HepG2 (cell line): ENCODE results near the gene DEFB131B. TPM values are rescaled to one million over a fixed set of nuclear protein-coding genes. Genes with fewer than 3 reads are reported as not detected.

Experiments used
- ATF1 ChIP-seq: IDR thresholded peaks from 2 replicates; pipeline ENCODE4 v1.6.1; 2016; ENCODE audit warnings: mild to moderate bottlenecking, control low read depth
- DNMT3B ChIP-seq: conservative IDR thresholded peaks from 2 replicates; pipeline ENCODE4 v1.6.1; 2016; ENCODE audit warnings: missing biosample characterization, control low read depth
- EEA1 ChIP-seq: sonication (generic); formaldehyde crosslinking; IDR thresholded peaks from 2 replicates; pipeline ENCODE4 v1.5.1; 2020; ENCODE audit warnings: mild to moderate bottlenecking, missing genetic modification reagents, borderline replicate concordance
- HOMEZ ChIP-seq: IDR thresholded peaks from 2 replicates; pipeline ENCODE4 v1.6.1; 2016; ENCODE audit warnings: low read depth
- KLF6 ChIP-seq: IDR thresholded peaks from 2 replicates; pipeline ENCODE4 v1.8.0; 2016; ENCODE audit warnings: missing biosample characterization, missing genetic modification reagents
- MLXIP ChIP-seq: sonication (generic); formaldehyde crosslinking; IDR thresholded peaks from 2 replicates; pipeline ENCODE4 v1.9.0; 2021; ENCODE audit warnings: missing genetic modification reagents, borderline replicate concordance
- NFYC ChIP-seq: IDR thresholded peaks from 2 replicates; pipeline ENCODE4 v1.6.1; 2016; ENCODE audit warnings: missing genetic modification reagents, missing compliant biosample characterization
- POGZ ChIP-seq: sonication (generic); formaldehyde crosslinking; IDR thresholded peaks from 2 replicates; pipeline ENCODE4 v1.4.0; 2020; ENCODE audit warnings: mild to moderate bottlenecking, missing genetic modification reagents
- SOX5 ChIP-seq: IDR thresholded peaks from 2 replicates; pipeline ENCODE4 v1.6.1; 2016; ENCODE audit warnings: borderline replicate concordance
- TCF7 ChIP-seq: sonication (generic); IDR thresholded peaks from 2 replicates; pipeline ENCODE4 v1.6.1; 2016; ENCODE audit warnings: antibody characterized with exemption, low read depth
- ZNF138 ChIP-seq: sonication (generic); formaldehyde crosslinking; IDR thresholded peaks from 2 replicates; pipeline ENCODE4 v1.5.0; 2020; ENCODE audit warnings: mild to moderate bottlenecking, low read depth, missing genetic modification reagents
- ZNF354B ChIP-seq: sonication (generic); formaldehyde crosslinking; IDR thresholded peaks from 2 replicates; pipeline ENCODE4 v1.8.0; 2022; ENCODE audit warnings: mild to moderate bottlenecking, missing genetic modification reagents
- ZNF558 ChIP-seq: sonication (generic); formaldehyde crosslinking; IDR thresholded peaks from 2 replicates; pipeline ENCODE4 v1.9.0; 2022; ENCODE audit warnings: mild to moderate bottlenecking, missing genetic modification reagents, borderline replicate concordance
- ZNF768 ChIP-seq: sonication (generic); formaldehyde crosslinking; IDR thresholded peaks from 2 replicates; pipeline ENCODE4 v1.4.0; 2020; ENCODE audit warnings: missing genetic modification reagents
- polyA plus RNA-seq, 8 experiments: library from polyadenylated mRNA; depleted of rRNA in 3 of 8; stranded (reverse) in 7 of 8; unstranded in 1 of 8; fragments of >200 nt; fragmentation: Illumina TruSeq in 4 of 8; extraction: Trizol in 4 of 8; gene quantifications; 2 replicates each; pipeline versions ENCODE4 v1.2.1 to v1.2.3, GENCODE V29; 2011 to 2016; ENCODE audit warnings: low read depth in 4 of 8, missing spikeins in 1 of 8, mixed read lengths in 1 of 8; ENCODE audit not compliant: insufficient read depth in 1 of 8
- total RNA-seq, 5 experiments: library from RNA; depleted of rRNA; stranded (reverse); fragments of >200 nt; fragmentation: Illumina TruSeq; extraction: Trizol; gene quantifications; 2 replicates each; pipeline ENCODE4 v1.2.3, GENCODE V29; 2016; ENCODE audit warnings: low read depth in 1 of 5
- TF ChIP-seq, protein P1 (sequence below): sonication (generic); formaldehyde crosslinking; IDR thresholded peaks from 2 replicates; pipeline ENCODE4 v1.4.0; 2020; ENCODE audit warnings: missing genetic modification reagents
- TF ChIP-seq, protein P2 (sequence below): sonication (generic); formaldehyde crosslinking; IDR thresholded peaks from 2 replicates; pipeline ENCODE4 v1.4.0; 2020; ENCODE audit warnings: missing genetic modification reagents
- TF ChIP-seq, protein P3 (sequence below): sonication (generic); formaldehyde crosslinking; IDR thresholded peaks from 2 replicates; pipeline ENCODE4 v1.4.0; 2020; ENCODE audit warnings: missing genetic modification reagents

DEFB131B gene
- total and polyA plus RNA-seq, 2 of the 13 experiments (the other 11 are each of a cell fraction or from before 2014, with no cell fraction given): not detected

DNA sequence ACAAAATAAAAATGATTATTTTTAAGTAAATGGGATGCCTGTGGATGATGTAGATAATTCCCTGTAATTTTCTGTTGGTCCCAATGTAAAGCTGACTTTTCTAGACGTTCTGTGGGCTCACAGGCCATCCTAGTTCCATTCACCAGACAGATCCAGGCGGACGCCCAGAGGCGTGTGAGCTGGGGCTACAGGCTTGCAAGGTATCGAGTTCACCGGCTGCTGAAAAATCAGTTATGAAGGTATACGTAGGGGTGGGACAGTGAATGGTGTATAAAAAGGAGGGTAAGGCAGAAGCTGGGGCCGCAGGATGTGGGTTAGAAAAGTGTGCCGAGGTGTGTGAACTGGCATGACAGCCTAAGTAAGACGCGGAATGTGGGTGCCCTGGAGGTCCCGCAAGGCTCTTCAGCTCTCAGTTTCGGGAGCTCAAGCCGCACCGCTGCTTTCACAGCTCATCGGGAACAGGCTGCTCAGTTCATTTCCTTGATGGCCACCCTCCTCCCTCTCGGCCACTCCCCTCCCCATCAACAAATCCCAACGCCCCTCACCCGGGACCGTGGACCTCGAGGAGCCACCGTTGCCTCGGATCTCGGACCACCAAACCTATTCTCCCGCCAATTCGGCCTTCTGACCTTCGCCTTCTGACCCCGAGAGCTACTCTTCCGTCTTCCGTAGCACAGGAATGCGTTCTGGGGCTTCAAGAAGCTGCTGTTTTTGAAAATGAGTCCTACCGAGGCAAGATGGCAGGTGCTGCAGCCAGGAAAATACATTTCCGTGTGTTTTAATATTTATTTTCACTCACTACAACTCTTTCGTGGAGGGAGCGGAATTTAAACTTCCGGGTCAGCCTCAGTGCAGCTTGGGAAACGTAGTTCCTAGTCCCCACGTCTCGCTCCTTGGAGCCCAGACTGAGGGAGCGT lies 49.8 kb downstream of the DEFB131B start, which contains the start of gene XNDC1N (continued):
- TF ChIP-seq MLXIP (CRISPR knock-in tag): 0 out of 2 replicates have a peak, but pooled peaks have one; percentile 30
- TF ChIP-seq ZNF558 (CRISPR knock-in tag): no peak
- TF ChIP-seq ATF1 (CRISPR knock-in tag): no peak
- no peak for TF ChIP-seq ZNF768
- TF ChIP-seq SOX5 (CRISPR knock-in tag): no peak
- TF ChIP-seq, protein P1, sequence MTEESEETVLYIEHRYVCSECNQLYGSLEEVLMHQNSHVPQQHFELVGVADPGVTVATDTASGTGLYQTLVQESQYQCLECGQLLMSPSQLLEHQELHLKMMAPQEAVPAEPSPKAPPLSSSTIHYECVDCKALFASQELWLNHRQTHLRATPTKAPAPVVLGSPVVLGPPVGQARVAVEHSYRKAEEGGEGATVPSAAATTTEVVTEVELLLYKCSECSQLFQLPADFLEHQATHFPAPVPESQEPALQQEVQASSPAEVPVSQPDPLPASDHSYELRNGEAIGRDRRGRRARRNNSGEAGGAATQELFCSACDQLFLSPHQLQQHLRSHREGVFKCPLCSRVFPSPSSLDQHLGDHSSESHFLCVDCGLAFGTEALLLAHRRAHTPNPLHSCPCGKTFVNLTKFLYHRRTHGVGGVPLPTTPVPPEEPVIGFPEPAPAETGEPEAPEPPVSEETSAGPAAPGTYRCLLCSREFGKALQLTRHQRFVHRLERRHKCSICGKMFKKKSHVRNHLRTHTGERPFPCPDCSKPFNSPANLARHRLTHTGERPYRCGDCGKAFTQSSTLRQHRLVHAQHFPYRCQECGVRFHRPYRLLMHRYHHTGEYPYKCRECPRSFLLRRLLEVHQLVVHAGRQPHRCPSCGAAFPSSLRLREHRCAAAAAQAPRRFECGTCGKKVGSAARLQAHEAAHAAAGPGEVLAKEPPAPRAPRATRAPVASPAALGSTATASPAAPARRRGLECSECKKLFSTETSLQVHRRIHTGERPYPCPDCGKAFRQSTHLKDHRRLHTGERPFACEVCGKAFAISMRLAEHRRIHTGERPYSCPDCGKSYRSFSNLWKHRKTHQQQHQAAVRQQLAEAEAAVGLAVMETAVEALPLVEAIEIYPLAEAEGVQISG (CRISPR knock-in tag): peak; percentile 78
- TF ChIP-seq TCF7: no peak
- no peak for TF ChIP-seq DNMT3B (CRISPR knock-in tag)
- TF ChIP-seq ZNF354B: peak; percentile 33; the same call in 1 of the 2 replicates
- TF ChIP-seq POGZ (CRISPR knock-in tag): 0 out of 2 replicates have a peak, but pooled peaks have one; percentile 2
- TF ChIP-seq HOMEZ (CRISPR knock-in tag): no peak
- TF ChIP-seq, protein P2, sequence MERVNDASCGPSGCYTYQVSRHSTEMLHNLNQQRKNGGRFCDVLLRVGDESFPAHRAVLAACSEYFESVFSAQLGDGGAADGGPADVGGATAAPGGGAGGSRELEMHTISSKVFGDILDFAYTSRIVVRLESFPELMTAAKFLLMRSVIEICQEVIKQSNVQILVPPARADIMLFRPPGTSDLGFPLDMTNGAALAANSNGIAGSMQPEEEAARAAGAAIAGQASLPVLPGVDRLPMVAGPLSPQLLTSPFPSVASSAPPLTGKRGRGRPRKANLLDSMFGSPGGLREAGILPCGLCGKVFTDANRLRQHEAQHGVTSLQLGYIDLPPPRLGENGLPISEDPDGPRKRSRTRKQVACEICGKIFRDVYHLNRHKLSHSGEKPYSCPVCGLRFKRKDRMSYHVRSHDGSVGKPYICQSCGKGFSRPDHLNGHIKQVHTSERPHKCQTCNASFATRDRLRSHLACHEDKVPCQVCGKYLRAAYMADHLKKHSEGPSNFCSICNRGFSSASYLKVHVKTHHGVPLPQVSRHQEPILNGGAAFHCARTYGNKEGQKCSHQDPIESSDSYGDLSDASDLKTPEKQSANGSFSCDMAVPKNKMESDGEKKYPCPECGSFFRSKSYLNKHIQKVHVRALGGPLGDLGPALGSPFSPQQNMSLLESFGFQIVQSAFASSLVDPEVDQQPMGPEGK (CRISPR knock-in tag): no peak
- no peak for TF ChIP-seq KLF6 (CRISPR knock-in tag)
- TF ChIP-seq EEA1 (CRISPR knock-in tag): 0 out of 2 replicates have a peak, but pooled peaks have one; percentile 37
- 0 out of 2 replicates have a peak, but pooled peaks have one; percentile 67 for TF ChIP-seq ZNF138 (CRISPR knock-in tag)
- TF ChIP-seq, protein P3, sequence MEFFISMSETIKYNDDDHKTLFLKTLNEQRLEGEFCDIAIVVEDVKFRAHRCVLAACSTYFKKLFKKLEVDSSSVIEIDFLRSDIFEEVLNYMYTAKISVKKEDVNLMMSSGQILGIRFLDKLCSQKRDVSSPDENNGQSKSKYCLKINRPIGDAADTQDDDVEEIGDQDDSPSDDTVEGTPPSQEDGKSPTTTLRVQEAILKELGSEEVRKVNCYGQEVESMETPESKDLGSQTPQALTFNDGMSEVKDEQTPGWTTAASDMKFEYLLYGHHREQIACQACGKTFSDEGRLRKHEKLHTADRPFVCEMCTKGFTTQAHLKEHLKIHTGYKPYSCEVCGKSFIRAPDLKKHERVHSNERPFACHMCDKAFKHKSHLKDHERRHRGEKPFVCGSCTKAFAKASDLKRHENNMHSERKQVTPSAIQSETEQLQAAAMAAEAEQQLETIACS (CRISPR knock-in tag): no peak
- TF ChIP-seq NFYC (CRISPR knock-in tag): no peak
